CD14-positive monocyte (primary cell): ENCODE measurements around the gene EPHB2. TPM values are rescaled to one million over a fixed set of nuclear protein-coding genes. Genes with fewer than 3 reads are reported as not detected.

Source experiments
- DNase-seq, 3 donors: peaks; one replicate each; pipeline ENCODE4 v3.0.0-alpha.2; 2011 to 2022
- H2AFZ ChIP-seq: 2 replicates; pipeline ENCODE4 v1.6.0; 2012; ENCODE audit warnings: mild to moderate bottlenecking, low read depth, low read length, inconsistent platforms; ENCODE audit not compliant: insufficient read depth, poor library complexity, severe bottlenecking
- H3K27ac ChIP-seq, 2 donors: 1 replicate in 1 of 2; 2 replicates in 1 of 2; pipeline ENCODE4 v1.5.1; 2012 to 2013; ENCODE audit warnings: low read length in 2 of 2, control low read depth in 1 of 2, inconsistent platforms in 1 of 2, low read depth in 1 of 2, mild to moderate bottlenecking in 1 of 2
- H3K27me3 ChIP-seq, 2 donors: one replicate each; pipeline versions ENCODE4 v1.6.0 to v1.6.1; 2011 to 2013; ENCODE audit warnings: low read length in 2 of 2; ENCODE audit not compliant: control insufficient read depth in 2 of 2, insufficient read depth in 2 of 2
- H3K36me3 ChIP-seq, 2 donors: replicated peaks in 1 of 2; 1 replicate in 1 of 2; 2 replicates in 1 of 2; pipeline versions ENCODE4 v1.5.1 to v1.6.1; 2012 to 2013; ENCODE audit warnings: low read length in 2 of 2, control low read depth in 1 of 2, inconsistent platforms in 1 of 2, mild to moderate bottlenecking in 1 of 2; ENCODE audit not compliant: insufficient read depth in 2 of 2, control insufficient read depth in 1 of 2
- H3K4me1 ChIP-seq, 2 donors: 1 replicate in 1 of 2; 2 replicates in 1 of 2; pipeline versions ENCODE4 v1.5.1 to v1.6.1; 2012 to 2013; ENCODE audit warnings: low read length in 2 of 2, control low read depth in 1 of 2, inconsistent platforms in 1 of 2, mild to moderate bottlenecking in 1 of 2, moderate library complexity in 1 of 2; ENCODE audit not compliant: insufficient read depth in 2 of 2, control insufficient read depth in 1 of 2
- H3K4me2 ChIP-seq: replicated peaks from 2 replicates; pipeline ENCODE3; 2012; ENCODE audit warnings: low read length, moderate library complexity, mild to moderate bottlenecking; ENCODE audit not compliant: poor library complexity, severe bottlenecking; ENCODE audit errors: extremely low read depth
- H3K4me3 ChIP-seq, 3 experiments: fragments of 200-600 bp in 1 of 3; sonication (generic) in 1 of 3; replicated peaks in 1 of 3; 1 replicate in 2 of 3; 2 replicates in 1 of 3; pipeline ENCODE4 v1.5.1; 2011 to 2013; ENCODE audit warnings: low read length in 3 of 3, mild to moderate bottlenecking in 3 of 3, control low read depth in 2 of 3, low read depth in 2 of 3, inconsistent platforms in 1 of 3, moderate library complexity in 1 of 3
- H3K79me2 ChIP-seq: 2 replicates; pipeline ENCODE4 v1.6.0; 2012; ENCODE audit warnings: mild to moderate bottlenecking, control low read depth, inconsistent platforms, low read length, moderate library complexity; ENCODE audit not compliant: insufficient read depth
- H3K9ac ChIP-seq: 2 replicates; pipeline ENCODE4 v1.6.0; 2017; ENCODE audit warnings: low read length, mild to moderate bottlenecking; ENCODE audit not compliant: insufficient read depth, poor library complexity, severe bottlenecking
- H3K9me3 ChIP-seq, 2 donors: replicated peaks in 1 of 2; 1 replicate in 1 of 2; 2 replicates in 1 of 2; pipeline versions ENCODE4 v1.5.1 to v1.6.1; 2012 to 2013; ENCODE audit warnings: low read length in 2 of 2, control low read depth in 1 of 2; ENCODE audit not compliant: control insufficient read depth in 1 of 2, insufficient read depth in 1 of 2
- H4K20me1 ChIP-seq: 2 replicates; pipeline ENCODE4 v1.6.0; 2012; ENCODE audit warnings: mild to moderate bottlenecking, low read length, control low read depth, moderate library complexity; ENCODE audit not compliant: insufficient read depth
- H3K27ac Mint-ChIP-seq, 7 donors: one replicate each; pipeline ENCODE4 v1.8.0; 2020; ENCODE audit warnings: mild to moderate bottlenecking in 7 of 7, mixed read lengths in 7 of 7, moderate library complexity in 6 of 7, inconsistent platforms in 2 of 7
- H3K27me3 Mint-ChIP-seq, 3 donors: one replicate each; pipeline ENCODE4 v1.8.0; 2021 to 2022; ENCODE audit warnings: low read depth in 3 of 3, mild to moderate bottlenecking in 3 of 3, mixed read lengths in 3 of 3, moderate library complexity in 3 of 3, inconsistent platforms in 1 of 3
- H3K36me3 Mint-ChIP-seq, 2 donors: one replicate each; pipeline ENCODE4 v1.8.0; 2020; ENCODE audit warnings: mixed read lengths in 2 of 2, inconsistent platforms in 1 of 2, mild to moderate bottlenecking in 1 of 2
- H3K4me1 Mint-ChIP-seq: one replicate; pipeline ENCODE4 v1.8.0; 2020; ENCODE audit warnings: mild to moderate bottlenecking, mixed read lengths
- H3K4me3 Mint-ChIP-seq, 2 donors: one replicate each; pipeline ENCODE4 v1.8.0; 2020; ENCODE audit warnings: mild to moderate bottlenecking in 2 of 2, mixed read lengths in 2 of 2, moderate library complexity in 1 of 2
- H3K9me3 Mint-ChIP-seq, 7 donors: one replicate each; pipeline ENCODE4 v1.8.0; 2020 to 2022; ENCODE audit warnings: mixed read lengths in 7 of 7, mild to moderate bottlenecking in 6 of 7, moderate library complexity in 6 of 7, inconsistent platforms in 2 of 7
- WGBS: methylation state at CpG from one replicate; pipeline ENCODE4 v1.1.5; 2013; ENCODE audit warnings: missing lambda C conversion rate; ENCODE audit not compliant: insufficient coverage; 5-methylcytosine and 5-hydroxymethylcytosine counted together
- intact Hi-C, 2 donors: fragments of 100-400 bp; cut with micrococcal nuclease; formaldehyde crosslinking; loops; one replicate each; pipeline versions ENCODE4 v1.15.0 to v1.15.1; 2023
- polyA plus RNA-seq, 3 donors: library from polyadenylated mRNA; depleted of rRNA in 1 of 3; unstranded in 2 of 3; stranded (reverse) in 1 of 3; fragments of 300-500 nt in 2 of 3; fragments of >200 nt in 1 of 3; fragmentation: Illumina TruSeq in 2 of 3; gene quantifications; 1 replicate in 2 of 3; 2 replicates in 1 of 3; pipeline ENCODE4 v1.2.3, GENCODE V29; 2012 to 2021
- TF ChIP-seq, protein P1 (sequence below): fragments of 200-600 bp; IDR thresholded peaks from one replicate; pipeline ENCODE4 v1.8.0; 2022; ENCODE audit warnings: antibody characterized with exemption, mild to moderate bottlenecking

The EPHB2 gene
- polyA plus RNA-seq, 3 donors, result 2.9 to 5.6 (median 3.4) TPM

GRCh38 chr1:22816067-22816775, 105.6 kb downstream of the EPHB2 start:
- Histone ChIP-seq H3K4me1 (no peaks in the 10 kb centered on the region), H4K20me1 (no peaks in the 10 kb centered on the region), H3K4me2 (no peak overlapping the region), H3K79me2 (no peaks in the 10 kb centered on the region), H3K27ac (no peak overlapping the region), H3K9ac (no peak overlapping the region), H2AFZ (no peak overlapping the region), H3K27me3 (no peaks in the 10 kb centered on the region), H3K9me3 (no peaks in the 10 kb centered on the region), H3K36me3 (no peaks in the 10 kb centered on the region), H3K4me3 (no peak overlapping the region)
- H3K4me3 Mint-ChIP-seq, result no peak overlapping the region
- TF ChIP-seq, protein P1, sequence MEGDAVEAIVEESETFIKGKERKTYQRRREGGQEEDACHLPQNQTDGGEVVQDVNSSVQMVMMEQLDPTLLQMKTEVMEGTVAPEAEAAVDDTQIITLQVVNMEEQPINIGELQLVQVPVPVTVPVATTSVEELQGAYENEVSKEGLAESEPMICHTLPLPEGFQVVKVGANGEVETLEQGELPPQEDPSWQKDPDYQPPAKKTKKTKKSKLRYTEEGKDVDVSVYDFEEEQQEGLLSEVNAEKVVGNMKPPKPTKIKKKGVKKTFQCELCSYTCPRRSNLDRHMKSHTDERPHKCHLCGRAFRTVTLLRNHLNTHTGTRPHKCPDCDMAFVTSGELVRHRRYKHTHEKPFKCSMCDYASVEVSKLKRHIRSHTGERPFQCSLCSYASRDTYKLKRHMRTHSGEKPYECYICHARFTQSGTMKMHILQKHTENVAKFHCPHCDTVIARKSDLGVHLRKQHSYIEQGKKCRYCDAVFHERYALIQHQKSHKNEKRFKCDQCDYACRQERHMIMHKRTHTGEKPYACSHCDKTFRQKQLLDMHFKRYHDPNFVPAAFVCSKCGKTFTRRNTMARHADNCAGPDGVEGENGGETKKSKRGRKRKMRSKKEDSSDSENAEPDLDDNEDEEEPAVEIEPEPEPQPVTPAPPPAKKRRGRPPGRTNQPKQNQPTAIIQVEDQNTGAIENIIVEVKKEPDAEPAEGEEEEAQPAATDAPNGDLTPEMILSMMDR, result no peak
- no peaks in the 10 kb centered on the region for H3K4me1 Mint-ChIP-seq
- no peak for DNase-seq
- 98% methylated on average over 7 of the region's 9 CpGs for WGBS
- no peaks in the 10 kb centered on the region for H3K36me3 Mint-ChIP-seq
- no peak overlapping the region for H3K27ac Mint-ChIP-seq
- intact Hi-C loops, result no loop called here
- no peaks in the 10 kb centered on the region for H3K9me3 Mint-ChIP-seq
- H3K27me3 Mint-ChIP-seq, result peaks cover 0 to 2% (median 1%) of the 10 kb centered on the region in 3 donors

DNA sequence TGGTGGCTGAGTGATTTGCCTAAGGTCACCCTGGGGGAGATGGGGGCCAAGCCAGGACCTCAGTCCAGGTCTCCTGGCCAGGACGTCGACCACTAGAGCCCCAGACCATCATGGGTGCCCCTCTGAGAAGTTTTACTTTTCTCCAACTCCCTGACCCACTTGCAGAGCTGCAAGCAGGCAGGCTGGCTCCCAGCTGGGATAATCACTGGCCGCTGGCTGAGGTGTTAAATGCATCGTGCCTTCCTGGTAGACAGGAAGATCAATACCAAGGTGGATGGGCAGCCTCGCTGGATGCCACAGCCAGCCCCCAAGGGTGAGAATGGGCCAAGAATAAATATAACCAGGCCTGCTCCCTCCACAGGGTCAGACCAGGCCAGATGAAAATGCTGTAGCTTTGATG, 106.2 kb downstream of the EPHB2 start:
- Histone ChIP-seq H3K4me1 (no peaks in the 10 kb centered on the region), H4K20me1 (no peaks in the 10 kb centered on the region), H3K4me3 (no peak overlapping the region), H3K9ac (no peak overlapping the region), H3K27ac (no peak overlapping the region), H3K9me3 (no peaks in the 10 kb centered on the region), H3K4me2 (no peak overlapping the region), H3K27me3 (no peaks in the 10 kb centered on the region), H2AFZ (no peak overlapping the region), H3K36me3 (no peaks in the 10 kb centered on the region), H3K79me2 (no peaks in the 10 kb centered on the region)
- Mint-ChIP-seq H3K9me3 (no peaks in the 10 kb centered on the region), H3K27me3 (peaks cover 1 to 2% (median 2%) of the 10 kb centered on the region in 3 donors), H3K4me3 (no peak overlapping the region), H3K27ac (no peak overlapping the region), H3K4me1 (no peaks in the 10 kb centered on the region), H3K36me3 (no peaks in the 10 kb centered on the region)
- no peak for DNase-seq
- intact Hi-C loops, result no loop called here
- WGBS, result 100% methylated on average over 1 of the region's 5 CpGs
- TF ChIP-seq, protein P1, result no peak
